ENCODE measurements around the gene RABGAP1L. TPM values are rescaled to one million over a fixed set of nuclear protein-coding genes. Genes with fewer than 3 reads are reported as not detected.

Gene RABGAP1L
- total and polyA plus RNA-seq, 2 of the 8 experiments (the other 6 are each of a cell fraction or from before 2014, with no cell fraction given): 33.3 to 156 TPM

DNA sequence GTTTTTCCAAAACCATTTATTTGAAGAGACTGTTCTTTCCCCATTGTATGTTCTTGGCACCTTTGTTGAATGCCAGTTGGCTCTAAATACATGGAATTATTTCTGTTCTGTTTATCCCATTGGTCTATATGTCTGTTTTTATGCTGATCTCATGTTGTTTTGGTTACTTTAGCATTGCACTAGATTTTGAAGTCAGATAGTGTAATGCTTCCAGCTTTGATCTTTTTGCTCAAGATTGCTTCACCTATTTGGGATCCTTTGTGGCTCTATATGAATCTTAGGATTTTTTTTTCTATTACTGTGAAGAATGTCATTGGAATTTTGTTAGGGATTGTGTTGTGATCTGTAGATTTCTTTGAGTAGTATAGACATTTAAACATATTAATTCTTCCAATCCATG is 149.3 kb downstream of the RABGAP1L start:
- H2BK120ac ChIP-seq (replicated peaks; ENCODE audit: low read depth, low read length): no peak overlapping the region
- FAIRE-seq: no peak
- no peaks in the 10 kb centered on the region for H3K79me1 ChIP-seq (ENCODE audit: low read depth, low read length)
- no peaks in the 10 kb centered on the region for H3K79me2 ChIP-seq (ENCODE audit: control insufficient read depth in 1 of 2, insufficient read depth in 2 of 2, low read length in 2 of 2)
- H3K27me3 ChIP-seq (replicated peaks in 1 of 4; ENCODE audit: control insufficient read depth in 3 of 4, extremely low read depth in 1 of 4, insufficient read depth in 3 of 4, low read length in 3 of 4): no peaks in the 10 kb centered on the region
- no peaks in the 10 kb centered on the region for H3K4me1 ChIP-seq (replicated peaks in 1 of 4; ENCODE audit: control insufficient read depth in 3 of 4, insufficient read depth in 4 of 4, low read length in 3 of 4)
- H3K56ac ChIP-seq (replicated peaks; ENCODE audit: insufficient read length, low read depth, low read length): no peak overlapping the region
- H3K18ac ChIP-seq (ENCODE audit: extremely low read depth, low read length): no peak overlapping the region
- H3K4me2 ChIP-seq (ENCODE audit: insufficient read depth in 1 of 2, low read depth in 2 of 2, low read length in 2 of 2): no peak overlapping the region
- H4K20me1 ChIP-seq (replicated peaks in 1 of 2; ENCODE audit: control insufficient read depth in 1 of 2, insufficient read depth in 2 of 2, low read length in 2 of 2): no peaks in the 10 kb centered on the region
- ChIA-PET CTCF (ENCODE audit: partially characterized antibody) (no interaction called here), POLR2A (ENCODE audit: partially characterized antibody) (no interaction called here)
- no peak overlapping the region for H4K5ac ChIP-seq (ENCODE audit: insufficient read length, low read depth, low read length)
- no peak for DNase-seq (ENCODE audit: low read depth in 1 of 2, low spot score in 2 of 2)
- H3K23me2 ChIP-seq (ENCODE audit: low read depth, low read length): no peaks in the 10 kb centered on the region
- no peak overlapping the region for H4K8ac ChIP-seq (ENCODE audit: extremely low read depth, insufficient read depth, low read length)
- no peak overlapping the region for H3K9ac ChIP-seq (replicated peaks in 1 of 4; ENCODE audit: extremely low read depth in 1 of 4, low read depth in 3 of 4, low read length in 3 of 4)
- no peaks in the 10 kb centered on the region for H3K36me3 ChIP-seq (ENCODE audit: control insufficient read depth in 2 of 4, insufficient read depth in 4 of 4, low read length in 3 of 4)
- H3K27ac ChIP-seq (ENCODE audit: low read depth, low read length): no peak overlapping the region
- H3K4me3 ChIP-seq (ENCODE audit: extremely low read depth in 1 of 4, insufficient read depth in 2 of 4, low read depth in 3 of 4, low read length in 4 of 4): no peak overlapping the region
- H3K14ac ChIP-seq (ENCODE audit: insufficient read length): no peak overlapping the region
- H2AK5ac ChIP-seq (ENCODE audit: low read depth, low read length): no peak overlapping the region
- H3K23ac ChIP-seq (ENCODE audit: insufficient read length): no peak overlapping the region
- no peak overlapping the region for H2BK12ac ChIP-seq (ENCODE audit: low read depth, low read length)
- no peak overlapping the region for H4K91ac ChIP-seq (replicated peaks; ENCODE audit: insufficient read length, low read length)
- H3K9me3 ChIP-seq (ENCODE audit: insufficient read depth in 2 of 2, low read depth in 1 of 2, low read length in 1 of 2): no peaks in the 10 kb centered on the region
- no peak overlapping the region for H3K4ac ChIP-seq (replicated peaks; ENCODE audit: insufficient read length, low read depth, low read length)
- H2BK5ac ChIP-seq (ENCODE audit: low read depth, low read length): no peak overlapping the region
- no peak overlapping the region for H2AFZ ChIP-seq (ENCODE audit: low read length)
- TF ChIP-seq CEBPB (IDR thresholded peaks at IDR 0.05; ENCODE audit: low read depth, low read length) (no peak), SIN3A (conservative IDR thresholded peaks at IDR 0.05 in 1 of 2, IDR thresholded peaks at IDR 0.05 in 1 of 2; ENCODE audit: low read depth in 1 of 2, low read length in 2 of 2) (no peak), TCF12 (IDR thresholded peaks at IDR 0.05; ENCODE audit: low read depth, low read length) (no peak), JUND (IDR thresholded peaks at IDR 0.05; ENCODE audit: low read length) (no peak), ZNF274 (IDR thresholded peaks at IDR 0.05; ENCODE audit: borderline replicate concordance, extremely low read depth, low read length) (no peak), CREB1 (IDR thresholded peaks at IDR 0.05) (no peak), CBX8 (IDR thresholded peaks at IDR 0.05; ENCODE audit: borderline replicate concordance, low read depth, low read length) (no peak)
- no peak overlapping the region for H2BK15ac ChIP-seq (ENCODE audit: low read length)
- H2BK20ac ChIP-seq (ENCODE audit: low read length): no peak overlapping the region

Measured in H1 (cell line).